Peyer's patch (tissue), 4 donors: Measurements from ENCODE around the gene CLEC1B.

Experiments used
- POLR2A ChIP-seq, 2 donors: fragments of 450-650 bp; IDR thresholded peaks; one replicate each; pipeline ENCODE4 v1.5.1; 2017; ENCODE audit warnings: antibody characterized with exemption in 2 of 2, mild to moderate bottlenecking in 2 of 2, moderate library complexity in 2 of 2
- TF ChIP-seq, protein P1 (sequence below), 6 experiments: fragments of 450-650 bp in 4 of 6; fragments of 200-600 bp in 2 of 6; sonication (generic) in 1 of 6; IDR thresholded peaks; one replicate each; pipeline ENCODE4 v1.5.1; 2017 to 2019; ENCODE audit warnings: antibody characterized with exemption in 6 of 6, mild to moderate bottlenecking in 3 of 6, moderate library complexity in 1 of 6

DNA sequence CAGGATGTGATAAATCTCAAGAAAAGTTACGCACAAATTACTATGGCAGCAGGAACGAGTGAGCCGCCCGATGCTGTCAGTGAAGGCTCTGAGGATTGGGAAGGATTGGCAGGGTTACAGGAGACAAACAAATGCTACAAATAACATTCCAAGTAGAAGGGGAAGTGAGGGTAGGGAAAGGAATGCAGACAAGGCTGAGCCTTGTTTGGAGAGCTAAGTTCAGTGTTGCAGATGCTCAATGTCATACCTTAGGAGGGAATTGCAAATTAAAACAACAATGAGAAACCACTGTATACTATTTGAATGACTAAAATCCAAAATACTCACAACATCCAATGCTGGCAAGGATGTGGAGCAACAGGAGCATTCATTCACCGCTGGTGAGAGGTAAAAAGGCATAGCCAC lies 32.9 kb upstream of the CLEC1B start:
- TF ChIP-seq, protein P1, sequence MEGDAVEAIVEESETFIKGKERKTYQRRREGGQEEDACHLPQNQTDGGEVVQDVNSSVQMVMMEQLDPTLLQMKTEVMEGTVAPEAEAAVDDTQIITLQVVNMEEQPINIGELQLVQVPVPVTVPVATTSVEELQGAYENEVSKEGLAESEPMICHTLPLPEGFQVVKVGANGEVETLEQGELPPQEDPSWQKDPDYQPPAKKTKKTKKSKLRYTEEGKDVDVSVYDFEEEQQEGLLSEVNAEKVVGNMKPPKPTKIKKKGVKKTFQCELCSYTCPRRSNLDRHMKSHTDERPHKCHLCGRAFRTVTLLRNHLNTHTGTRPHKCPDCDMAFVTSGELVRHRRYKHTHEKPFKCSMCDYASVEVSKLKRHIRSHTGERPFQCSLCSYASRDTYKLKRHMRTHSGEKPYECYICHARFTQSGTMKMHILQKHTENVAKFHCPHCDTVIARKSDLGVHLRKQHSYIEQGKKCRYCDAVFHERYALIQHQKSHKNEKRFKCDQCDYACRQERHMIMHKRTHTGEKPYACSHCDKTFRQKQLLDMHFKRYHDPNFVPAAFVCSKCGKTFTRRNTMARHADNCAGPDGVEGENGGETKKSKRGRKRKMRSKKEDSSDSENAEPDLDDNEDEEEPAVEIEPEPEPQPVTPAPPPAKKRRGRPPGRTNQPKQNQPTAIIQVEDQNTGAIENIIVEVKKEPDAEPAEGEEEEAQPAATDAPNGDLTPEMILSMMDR (IDR thresholded peaks at IDR 0.05), result no peak
- TF ChIP-seq POLR2A (IDR thresholded peaks at IDR 0.05), result no peak
